ENCODE results near the gene MINDY4.

MINDY4 gene

GRCh38 chr7:30771174-30771879 is at the start of gene MINDY4:
Gene MINDY4 (plus strand): TSS chr7:30771417. CDS start chr7:30771494, 77 bp downstream.
- DNase-seq (ENCODE audit: low spot score) (peak; percentile 80), FAIRE-seq (peak; percentile 56)

- FAIRE-seq (peak; percentile 46), DNase-seq (ENCODE audit: low spot score) (no peak)
Measured at GRCh38 chr7:30722187-30722586, 49.0 kb upstream of the MINDY4 start.

- DNase-seq (ENCODE audit: low spot score) = no peak
- FAIRE-seq = no peak
Measured at GRCh38 chr7:30722671-30723070, 48.5 kb upstream of the MINDY4 start.

GRCh38 chr7:30723776-30724175 is 47.4 kb upstream of the MINDY4 start:
- no peak for DNase-seq (ENCODE audit: low spot score)
- FAIRE-seq = no peak

GRCh38 chr7:30726296-30727006 is 44.8 kb upstream of the MINDY4 start:
- DNase-seq (ENCODE audit: low spot score) (no peak), FAIRE-seq (no peak)

GRCh38 chr7:30727061-30727945 is 43.9 kb upstream of the MINDY4 start:
- FAIRE-seq (peak; percentile 81), DNase-seq (ENCODE audit: low spot score) (no peak)

GRCh38 chr7:30728591-30729100 is 42.6 kb upstream of the MINDY4 start:
- DNase-seq (ENCODE audit: low spot score) (no peak), FAIRE-seq (no peak)

GRCh38 chr7:30729642-30730041 is 41.6 kb upstream of the MINDY4 start:
- FAIRE-seq (no peak), DNase-seq (ENCODE audit: low spot score) (no peak)

- no peak for DNase-seq (ENCODE audit: low spot score)
- no peak for FAIRE-seq
Measured at GRCh38 chr7:30730097-30730496, 41.1 kb upstream of the MINDY4 start.

GRCh38 chr7:30730996-30731395 is 40.2 kb upstream of the MINDY4 start:
- no peak for DNase-seq (ENCODE audit: low spot score)
- FAIRE-seq = no peak

GRCh38 chr7:30731581-30731980 is 39.6 kb upstream of the MINDY4 start:
- FAIRE-seq = peak; percentile 87
- no peak for DNase-seq (ENCODE audit: low spot score)

- FAIRE-seq (no peak), DNase-seq (ENCODE audit: low spot score) (no peak)
Measured at GRCh38 chr7:30732606-30733005, 38.6 kb upstream of the MINDY4 start.

GRCh38 chr7:30733216-30733615 is 38.0 kb upstream of the MINDY4 start:
- DNase-seq (ENCODE audit: low spot score) (no peak), FAIRE-seq (no peak)

GRCh38 chr7:30733691-30734090 is 37.5 kb upstream of the MINDY4 start:
- peak; percentile 9 for FAIRE-seq
- DNase-seq (ENCODE audit: low spot score) = no peak

- FAIRE-seq (no peak), DNase-seq (ENCODE audit: low spot score) (no peak)
Measured at GRCh38 chr7:30734497-30734896, 36.7 kb upstream of the MINDY4 start.

GRCh38 chr7:30735631-30736030 is 35.6 kb upstream of the MINDY4 start:
- DNase-seq (ENCODE audit: low spot score) (no peak), FAIRE-seq (no peak)

GRCh38 chr7:30736291-30736690 is 34.9 kb upstream of the MINDY4 start:
- DNase-seq (ENCODE audit: low spot score) (no peak), FAIRE-seq (peak; percentile 73)

GRCh38 chr7:30738026-30738915 is 32.9 kb upstream of the MINDY4 start:
- FAIRE-seq (no peak), DNase-seq (ENCODE audit: low spot score) (no peak)

GRCh38 chr7:30739691-30740090 is 31.5 kb upstream of the MINDY4 start:
- no peak for FAIRE-seq
- DNase-seq (ENCODE audit: low spot score) = no peak

- peak; percentile 85 for FAIRE-seq
- peak; percentile 93 for DNase-seq (ENCODE audit: low spot score)
Measured at GRCh38 chr7:30740417-30741181, 30.6 kb upstream of the MINDY4 start.

Data from urothelium cell line (cell line).